NK-92 (cell line): ENCODE data around the gene CCNQ.

Source experiments
- DNase-seq: peaks from one replicate; lab custom pipeline; 2025; ENCODE audit not compliant: unreplicated experiment; lab: John Stamatoyannopoulos, UW

The CCNQ gene

DNA sequence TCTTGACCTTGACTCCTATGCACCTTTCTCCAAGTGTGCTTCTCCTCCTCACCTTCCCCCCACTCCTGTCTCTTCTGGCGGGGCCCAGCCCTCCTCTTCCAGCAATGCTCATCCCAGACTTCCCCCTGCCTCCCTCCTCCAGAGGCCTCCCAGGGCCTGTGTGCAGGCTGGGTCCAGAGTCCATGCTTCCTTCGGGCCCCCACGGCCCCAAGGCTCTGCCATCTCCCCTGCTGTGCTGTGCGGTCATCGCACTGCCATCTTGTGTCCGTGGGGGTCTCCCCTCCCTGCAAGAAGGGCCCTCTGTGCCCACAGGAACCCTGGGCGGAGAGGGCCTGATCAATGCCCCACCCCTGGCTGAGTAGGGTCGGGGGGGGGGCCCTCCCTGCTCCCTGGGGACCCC lies 54.2 kb downstream of the CCNQ start:
- no peak for DNase-seq

DNA sequence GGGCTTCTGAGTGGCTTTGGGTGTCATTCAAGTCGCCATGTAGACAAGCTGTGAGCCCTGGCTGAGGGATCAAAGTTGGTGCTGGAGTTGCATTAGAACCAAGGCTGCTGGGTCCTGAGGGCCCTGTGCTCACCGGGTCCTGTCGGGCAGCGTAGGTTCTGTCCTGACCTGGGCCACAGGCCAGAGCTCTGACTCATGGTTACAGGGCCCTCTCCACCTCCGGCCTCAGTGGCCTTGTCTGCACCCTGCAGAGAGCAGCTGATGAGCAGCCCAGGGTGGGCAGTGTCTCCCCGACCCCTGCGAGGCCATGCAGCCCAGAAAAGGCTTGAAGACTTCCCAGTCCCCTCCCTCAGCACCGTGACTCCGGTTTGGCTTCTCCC lies 59.0 kb downstream of the CCNQ start:
- DNase-seq: no peak

DNA sequence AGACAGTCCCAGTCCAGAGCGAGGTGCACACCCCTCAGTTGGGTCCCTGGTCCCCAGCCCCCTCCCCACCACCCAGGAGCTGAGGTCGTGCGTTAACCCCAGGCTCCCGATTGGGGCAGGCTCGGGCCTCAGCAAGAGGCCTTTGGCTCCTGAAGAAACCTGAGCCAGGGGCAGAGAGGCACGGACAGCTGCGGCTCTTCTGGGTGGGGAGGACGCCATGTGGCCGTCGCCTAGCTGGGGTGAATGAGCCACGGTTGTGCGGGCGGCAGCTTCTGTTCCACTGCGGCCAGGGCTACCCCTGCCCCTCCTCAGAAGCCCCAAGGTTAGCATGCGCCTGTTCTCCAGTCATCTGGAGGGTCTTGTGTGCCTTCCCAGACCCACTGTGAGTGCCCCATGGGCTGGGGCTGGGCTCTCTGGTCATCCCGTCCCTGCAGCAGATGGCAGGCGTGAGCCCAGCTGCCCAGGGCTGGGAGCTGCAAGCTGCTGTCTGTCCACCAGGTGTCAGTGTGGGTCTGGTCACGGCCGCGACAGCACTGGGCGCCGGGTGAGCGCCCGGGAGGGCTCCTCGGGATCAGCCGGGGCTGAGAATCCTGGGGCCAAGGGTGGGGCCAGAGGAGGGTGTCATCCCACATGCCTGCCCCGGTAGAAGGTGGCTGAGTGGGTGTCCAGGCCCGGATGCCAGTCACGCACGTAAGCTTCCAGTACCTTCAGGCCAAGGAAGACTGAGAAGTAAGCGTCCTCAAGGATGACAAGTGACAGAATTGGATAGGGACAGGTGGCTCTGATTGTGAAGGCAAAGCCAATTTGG lies 59.6 kb downstream of the CCNQ start:
- DNase-seq: no peak

DNA sequence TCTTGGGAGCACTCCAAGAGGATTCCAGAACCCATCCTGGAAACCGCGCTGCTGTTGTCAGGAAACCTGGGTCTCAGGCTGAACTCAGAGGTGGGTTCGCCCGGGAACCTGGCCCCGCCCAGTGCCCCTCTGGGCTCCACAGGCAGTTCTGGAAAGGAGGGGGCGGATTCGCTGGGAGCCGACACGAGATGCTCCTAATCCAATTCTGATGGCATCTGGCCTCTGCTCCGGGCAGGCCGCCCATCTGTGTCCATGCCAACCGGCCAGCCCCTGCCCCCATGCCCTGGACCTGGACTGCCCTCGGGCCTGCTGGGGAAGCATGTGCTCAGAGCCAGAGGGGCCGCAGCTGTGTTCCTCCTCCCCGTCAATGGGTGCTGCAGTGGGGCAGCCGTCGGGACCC lies 60.5 kb downstream of the CCNQ start:
- no peak for DNase-seq
